Transverse colon (tissue), 4 donors: ENCODE results near the gene ZNF827. TPM values are rescaled to one million over a fixed set of nuclear protein-coding genes. Genes with fewer than 3 reads are reported as not detected.

Source experiments
- DNase-seq: peaks from one replicate; pipeline ENCODE4 v3.0.0-alpha.2; 2019
- H3K27ac ChIP-seq, 4 donors: fragments of 200-600 bp; sonication (generic); 2 replicates each; pipeline ENCODE4 v1.5.1; 2016 to 2018; ENCODE audit warnings: inconsistent platforms in 4 of 4
- H3K27me3 ChIP-seq: fragments of 200-600 bp; sonication (generic); 2 replicates; pipeline ENCODE4 v1.5.1; 2017; ENCODE audit warnings: inconsistent platforms
- H3K36me3 ChIP-seq, 4 donors: fragments of 200-600 bp; sonication (generic); 2 replicates each; pipeline ENCODE4 v1.5.1; 2017 to 2019; ENCODE audit warnings: inconsistent platforms in 4 of 4
- H3K4me1 ChIP-seq, 4 donors: fragments of 200-600 bp; sonication (generic); 2 replicates each; pipeline ENCODE4 v1.5.1; 2017 to 2020; ENCODE audit warnings: inconsistent platforms in 4 of 4
- H3K4me3 ChIP-seq, 4 donors: fragments of 200-600 bp; sonication (generic); 1 replicate in 1 of 4; 2 replicates in 3 of 4; pipeline versions ENCODE4 v1.5.1 to v1.6.1; 2017 to 2019; ENCODE audit warnings: inconsistent platforms in 4 of 4
- H3K9me3 ChIP-seq, 2 donors: fragments of 200-600 bp; sonication (generic); 2 replicates each; pipeline ENCODE4 v1.5.1; 2017 to 2019; ENCODE audit warnings: inconsistent platforms in 2 of 2
- CTCF ChIP-seq, 5 experiments: fragments of 200-600 bp in 3 of 5; fragments of 450-650 bp in 2 of 5; sonication (generic) in 3 of 5; IDR thresholded peaks; 1 replicate in 2 of 5; 2 replicates in 3 of 5; pipeline ENCODE4 v1.5.1; 2016 to 2017; ENCODE audit warnings: antibody characterized with exemption in 5 of 5, inconsistent platforms in 3 of 5, mild to moderate bottlenecking in 2 of 5, moderate library complexity in 1 of 5
- EP300 ChIP-seq: sonication (generic); formaldehyde crosslinking; IDR thresholded peaks from one replicate; pipeline ENCODE4 v1.6.1; 2017; ENCODE audit warnings: antibody characterized with exemption, low read depth
- POLR2A ChIP-seq: fragments of 450-650 bp; IDR thresholded peaks from one replicate; pipeline ENCODE4 v1.6.1; 2016; ENCODE audit warnings: antibody characterized with exemption, mild to moderate bottlenecking, moderate library complexity
- POLR2AphosphoS5 ChIP-seq, 3 donors: sonication (generic); formaldehyde crosslinking; IDR thresholded peaks; one replicate each; pipeline ENCODE4 v1.6.1; 2016; ENCODE audit warnings: antibody characterized with exemption in 3 of 3
- WGBS, 2 donors: methylation state at CpG; one replicate each; pipeline ENCODE4 v1.1.5; 2018; ENCODE audit warnings: low coverage in 1 of 2; 5-methylcytosine and 5-hydroxymethylcytosine counted together
- in situ Hi-C, 4 donors: fragments of 200-750 bp; cut with MboI; loops; one replicate each; pipeline versions ENCODE4 v1.15.0 to v1.15.1; 2017; ENCODE audit warnings: low sequenced_read_pairs in 3 of 4, low pct_ligation_motif_present in 1 of 4, low pct_unique_long_range_greater_than_20kb in 1 of 4
- intact Hi-C: fragments of 100-400 bp; cut with DNase I; formaldehyde crosslinking; loops from one replicate; pipeline ENCODE4 v1.15.1; 2023; ENCODE audit warnings: low total_unique reads
- total RNA-seq, 4 donors: library from RNA; depleted of rRNA; stranded (reverse); fragments of >200 nt; gene quantifications; one replicate each; pipeline ENCODE4 v1.1.0, GENCODE V29; 2016

Gene ZNF827
- total RNA-seq, 4 donors from 2014 or later: 22.5 to 61.3 (median 29.2) TPM

DNA sequence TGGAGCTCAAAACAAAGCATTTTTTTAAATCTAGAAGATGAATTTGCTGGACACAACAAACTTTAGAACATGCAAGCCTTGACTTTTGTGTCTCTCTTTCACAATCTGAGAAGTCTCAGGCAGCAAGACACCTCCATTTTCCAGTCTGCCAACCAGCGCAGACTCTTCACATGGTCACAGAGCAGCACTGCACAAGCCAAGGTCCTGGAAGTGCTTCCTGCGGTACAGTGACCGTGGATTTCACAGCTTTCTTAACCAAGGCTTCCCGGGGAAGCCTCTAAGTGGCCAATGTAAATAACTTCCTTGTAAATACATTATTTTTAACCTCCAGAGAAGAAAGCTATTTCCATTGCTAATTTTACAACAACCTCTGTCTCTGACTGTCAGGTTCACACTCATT is 31.2 kb downstream of the ZNF827 start:
- no peak for DNase-seq
- H3K27ac ChIP-seq: no peak overlapping the region
- in situ Hi-C loops: no loop called here
- intact Hi-C loops: no loop called here
- no peak overlapping the region for H3K4me3 ChIP-seq
- WGBS, 2 donors: 66 to 73% methylated on average over 4 of the region's 4 CpGs
- H3K36me3 ChIP-seq: no peaks in the 10 kb centered on the region
- peaks cover 15 to 25% (median 19%) of the 10 kb centered on the region in 4 donors for H3K4me1 ChIP-seq
- TF ChIP-seq EP300 (no peak), POLR2A (no peak), CTCF (IDR thresholded peaks at IDR 0.05) (no peak), POLR2AphosphoS5 (IDR thresholded peaks at IDR 0.05) (no peak)
- H3K27me3 ChIP-seq: no peaks in the 10 kb centered on the region
- no peaks in the 10 kb centered on the region for H3K9me3 ChIP-seq

- H3K4me3 ChIP-seq: no peak overlapping the region
- H3K27ac ChIP-seq: no peak overlapping the region
- in situ Hi-C loops: no loop called here
- WGBS, 2 donors: 79 to 82% methylated on average over 7 of the region's 7 CpGs
- H3K4me1 ChIP-seq: peaks cover 8 to 25% (median 17%) of the 10 kb centered on the region in 4 donors
- H3K9me3 ChIP-seq: no peaks in the 10 kb centered on the region
- TF ChIP-seq POLR2AphosphoS5 (IDR thresholded peaks at IDR 0.05) (no peak), CTCF (IDR thresholded peaks at IDR 0.05) (no peak), EP300 (no peak), POLR2A (no peak)
- peak; percentile 45 for DNase-seq
- peaks cover 0 to 5% (median 0%) of the 10 kb centered on the region in 4 donors for H3K36me3 ChIP-seq
- H3K27me3 ChIP-seq: no peaks in the 10 kb centered on the region
- intact Hi-C loops: no loop called here
Measured at GRCh38 chr4:145904413-145905177, 34.0 kb downstream of the ZNF827 start.

GRCh38 chr4:145902522-145902921 is 36.1 kb downstream of the ZNF827 start:
- no peaks in the 10 kb centered on the region for H3K9me3 ChIP-seq
- peaks cover 0 to 17% (median 13%) of the 10 kb centered on the region in 4 donors for H3K4me1 ChIP-seq
- 92% methylated on average over 5 to 13 of the region's 13 CpGs for WGBS, 2 donors
- in situ Hi-C loops (no loop called here), intact Hi-C loops (no loop called here)
- H3K27me3 ChIP-seq: no peaks in the 10 kb centered on the region
- H3K36me3 ChIP-seq: peaks cover 0 to 5% (median 0%) of the 10 kb centered on the region in 4 donors
- TF ChIP-seq CTCF (IDR thresholded peaks at IDR 0.05) (no peak), POLR2A (no peak), EP300 (no peak), POLR2AphosphoS5 (IDR thresholded peaks at IDR 0.05) (no peak)
- no peak overlapping the region for H3K27ac ChIP-seq
- no peak overlapping the region for H3K4me3 ChIP-seq
- no peak for DNase-seq

- 68 to 71% methylated on average over 4 of the region's 4 CpGs for WGBS, 2 donors
- Histone ChIP-seq H3K36me3 (peaks cover 0 to 5% (median 0%) of the 10 kb centered on the region in 4 donors), H3K9me3 (no peaks in the 10 kb centered on the region), H3K27ac (no peak overlapping the region), H3K27me3 (no peaks in the 10 kb centered on the region), H3K4me1 (peaks cover 0 to 14% (median 11%) of the 10 kb centered on the region in 4 donors), H3K4me3 (no peak overlapping the region)
- in situ Hi-C loops: no loop called here
- no peak for TF ChIP-seq EP300
- TF ChIP-seq CTCF (IDR thresholded peaks at IDR 0.05): no peak
- no peak for TF ChIP-seq POLR2A
- no peak for TF ChIP-seq POLR2AphosphoS5 (IDR thresholded peaks at IDR 0.05)
- intact Hi-C loops: no loop called here
- no peak for DNase-seq
Measured at GRCh38 chr4:145899886-145900460, 38.6 kb downstream of the ZNF827 start.
